Mononuclear cell (primary cell): Measurements from ENCODE around the gene GALNT1. TPM values are rescaled to one million over a fixed set of nuclear protein-coding genes. Genes with fewer than 3 reads are reported as not detected.

Experiments used
- H3K27me3 ChIP-seq: 2 replicates; pipeline ENCODE4 v1.6.0; 2011; ENCODE audit warnings: low read length, control low read depth; ENCODE audit not compliant: insufficient read depth
- H3K4me1 ChIP-seq: 2 replicates; pipeline ENCODE4 v1.5.1; 2011; ENCODE audit warnings: mild to moderate bottlenecking, low read length, control low read depth; ENCODE audit not compliant: insufficient read depth
- H3K4me3 ChIP-seq: 2 replicates; pipeline ENCODE4 v1.5.1; 2011; ENCODE audit warnings: mild to moderate bottlenecking, low read length, moderate library complexity
- H3K9me3 ChIP-seq: 2 replicates; pipeline ENCODE4 v1.5.1; 2011; ENCODE audit warnings: low read depth, mild to moderate bottlenecking, control low read depth, low read length
- total RNA-seq: library from RNA; depleted of rRNA; stranded (reverse); fragments of >200 nt; gene quantifications from one replicate; pipeline ENCODE4 v1.2.3, GENCODE V29; 2012

The GALNT1 gene
- total RNA-seq, 1 donor: 50.4 TPM

- H3K4me1 ChIP-seq: peaks cover 7% of the 10 kb centered on the region
Measured at GRCh38 chr18:35577045-35577848, 4.3 kb upstream of the GALNT1 start.

DNA sequence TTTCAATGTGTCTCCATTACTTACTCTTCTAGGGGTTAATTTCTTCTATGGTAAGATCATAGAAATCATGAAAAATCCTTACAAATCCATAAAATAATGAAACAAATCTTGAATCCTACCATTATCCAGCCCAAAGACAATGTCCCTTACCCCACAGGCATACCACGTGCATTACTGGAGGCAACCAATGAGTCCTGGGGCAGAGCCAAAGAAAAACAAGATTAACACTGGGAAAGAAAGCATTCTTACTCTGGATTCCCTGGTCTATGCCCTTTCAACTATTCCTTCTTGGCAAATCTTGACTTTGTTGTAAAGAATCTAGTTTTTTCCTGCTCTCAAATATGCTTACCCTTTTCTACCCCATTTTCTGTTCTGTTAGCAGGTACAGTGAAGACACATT is 3.1 kb upstream of the GALNT1 start:
- H3K27me3 ChIP-seq: peaks cover 2% of the 10 kb centered on the region
- no peaks in the 10 kb centered on the region for H3K9me3 ChIP-seq
- H3K4me1 ChIP-seq: peaks cover 19% of the 10 kb centered on the region
- no peak overlapping the region for H3K4me3 ChIP-seq

More at GRCh38 chr18:35577045-35577848, 4.3 kb upstream of the GALNT1 start:
- Histone ChIP-seq H3K9me3 (no peaks in the 10 kb centered on the region), H3K4me3 (no peak overlapping the region), H3K27me3 (peaks cover 2% of the 10 kb centered on the region)

DNA sequence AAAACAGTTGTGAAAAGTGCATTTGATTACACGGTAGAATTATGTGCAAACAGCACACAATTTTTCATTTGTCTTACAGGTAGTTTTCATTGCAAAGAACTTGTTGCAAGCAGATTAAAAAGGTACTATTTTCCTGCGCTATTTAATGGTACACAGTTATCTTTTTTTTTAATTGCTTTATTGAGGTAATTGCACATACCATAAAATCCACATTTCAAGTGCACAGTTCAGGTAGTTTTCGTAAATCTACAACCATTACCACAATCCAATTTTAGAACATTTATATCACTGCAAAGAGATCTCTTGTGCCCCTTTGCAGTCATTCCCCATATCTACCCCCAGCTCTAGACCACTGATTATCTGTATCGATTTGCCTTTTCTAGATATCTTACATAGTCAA is 2.6 kb upstream of the GALNT1 start:
- H3K9me3 ChIP-seq: no peaks in the 10 kb centered on the region
- H3K27me3 ChIP-seq: peaks cover 2% of the 10 kb centered on the region
- peaks cover 21% of the 10 kb centered on the region for H3K4me1 ChIP-seq
- no peak overlapping the region for H3K4me3 ChIP-seq

DNA sequence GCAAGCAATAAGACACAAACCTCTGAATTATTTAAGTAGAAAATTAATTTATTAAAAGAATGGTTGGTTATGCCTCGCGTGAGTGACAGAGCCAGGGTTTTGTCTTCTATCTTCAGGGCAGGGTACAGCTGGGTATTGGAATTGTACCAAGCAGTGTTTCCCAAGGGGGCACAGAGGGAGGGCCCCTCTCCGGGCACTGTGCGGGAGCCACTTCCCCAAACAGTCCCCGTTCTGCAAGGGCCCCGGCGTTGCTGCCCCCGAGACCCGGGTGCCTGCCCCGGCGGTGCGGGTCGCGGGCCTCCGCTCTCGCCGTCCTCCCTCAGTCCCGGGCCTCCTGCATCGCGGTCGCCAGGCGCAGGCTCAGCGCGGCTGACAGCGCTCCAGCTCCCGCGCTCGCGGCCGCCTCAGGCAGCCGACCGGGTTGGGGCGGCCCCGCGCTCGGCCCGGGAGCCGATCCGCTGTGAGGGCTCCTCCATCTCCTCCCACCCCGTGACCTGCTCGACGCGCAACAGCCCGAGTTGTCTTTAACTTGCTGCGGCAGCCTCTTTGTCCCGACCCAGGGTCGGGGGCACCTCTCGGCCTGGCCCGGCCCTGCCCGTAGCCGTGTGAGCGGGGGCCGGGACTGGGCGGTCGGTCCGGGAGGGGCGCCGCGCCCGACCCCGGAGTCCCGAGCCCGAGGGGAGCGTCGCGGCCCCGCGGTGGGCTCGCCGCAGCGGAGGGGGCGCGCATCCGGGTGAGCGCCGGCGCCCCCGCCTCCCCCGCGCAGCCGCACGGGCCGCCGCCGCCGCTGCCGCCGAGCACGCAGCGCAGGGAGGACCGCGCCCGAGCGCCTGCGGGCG is 620 bp upstream of the GALNT1 start:
- no peaks in the 10 kb centered on the region for H3K9me3 ChIP-seq
- peak overlapping the region; percentile 57 for H3K4me3 ChIP-seq
- peaks cover 2% of the 10 kb centered on the region for H3K27me3 ChIP-seq
- H3K4me1 ChIP-seq: peaks cover 21% of the 10 kb centered on the region

DNA sequence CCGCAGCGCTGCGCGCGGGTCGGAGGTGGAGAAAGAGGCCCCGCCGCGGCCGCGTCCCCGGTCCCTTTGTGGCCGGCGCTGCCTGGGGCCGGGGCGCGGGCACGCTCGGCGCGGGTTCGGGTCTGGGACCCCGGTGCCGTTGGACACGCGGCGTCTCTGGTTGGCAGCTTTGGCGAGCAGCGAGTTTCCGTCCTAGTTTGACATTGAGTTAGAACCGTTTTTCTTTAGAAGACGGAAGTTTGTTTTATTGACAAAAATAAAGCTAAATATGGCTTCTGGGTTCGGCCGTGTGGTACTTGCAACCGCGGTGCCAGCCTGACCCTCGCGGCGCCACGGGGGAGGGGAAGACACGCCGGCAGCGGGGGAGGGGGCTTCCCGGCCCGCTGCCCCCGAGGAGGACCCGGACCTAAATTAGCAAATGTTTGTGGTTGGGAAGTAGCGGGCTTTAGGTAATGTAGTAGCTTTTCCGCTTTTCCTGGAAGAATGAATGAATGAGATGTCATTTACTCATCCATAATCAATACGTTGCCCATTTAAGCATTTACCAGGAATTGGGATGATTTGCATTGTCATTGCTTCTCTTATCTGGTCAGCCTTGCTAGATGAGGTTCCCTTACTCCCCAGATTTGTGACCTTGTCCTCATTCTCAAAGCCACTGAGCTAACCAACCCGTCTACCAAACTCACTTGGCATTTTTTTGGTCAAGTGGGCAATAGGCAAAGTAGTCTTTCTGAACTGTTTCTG is 530 bp downstream of the GALNT1 start:
- Histone ChIP-seq H3K4me3 (peak overlapping the region; percentile 66), H3K4me1 (peaks cover 21% of the 10 kb centered on the region), H3K27me3 (peaks cover 2% of the 10 kb centered on the region), H3K9me3 (no peaks in the 10 kb centered on the region)

GRCh38 chr18:35582899-35583558 is 1.5 kb downstream of the GALNT1 start:
- Histone ChIP-seq H3K4me3 (no peak overlapping the region), H3K9me3 (no peaks in the 10 kb centered on the region), H3K27me3 (peaks cover 2% of the 10 kb centered on the region), H3K4me1 (peaks cover 21% of the 10 kb centered on the region)

DNA sequence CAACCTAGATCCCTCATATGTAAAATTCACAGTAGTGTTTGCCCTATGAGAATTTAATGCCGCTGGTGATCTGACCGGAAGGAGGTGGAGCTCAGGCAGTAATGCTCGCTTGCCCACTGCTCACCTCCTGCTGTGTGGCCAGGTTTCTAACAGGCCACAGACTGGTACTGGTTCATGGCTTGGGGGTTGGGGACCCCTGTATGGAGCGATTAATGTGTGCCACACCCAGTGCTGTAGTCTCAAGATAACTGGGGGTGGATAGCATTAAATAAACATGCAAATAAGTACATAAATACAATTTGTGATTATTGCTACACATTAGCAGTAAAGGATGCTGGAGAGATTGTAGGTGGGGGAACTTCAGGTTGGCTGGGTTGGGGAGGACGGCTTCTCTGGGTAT is 3.2 kb downstream of the GALNT1 start:
- Histone ChIP-seq H3K4me3 (no peak overlapping the region), H3K9me3 (no peaks in the 10 kb centered on the region), H3K4me1 (peaks cover 21% of the 10 kb centered on the region), H3K27me3 (peaks cover 2% of the 10 kb centered on the region)

- Histone ChIP-seq H3K4me1 (peaks cover 20% of the 10 kb centered on the region), H3K4me3 (no peak overlapping the region), H3K27me3 (no peaks in the 10 kb centered on the region), H3K9me3 (no peaks in the 10 kb centered on the region)
Measured at GRCh38 chr18:35585608-35586007, 4.1 kb downstream of the GALNT1 start.

DNA sequence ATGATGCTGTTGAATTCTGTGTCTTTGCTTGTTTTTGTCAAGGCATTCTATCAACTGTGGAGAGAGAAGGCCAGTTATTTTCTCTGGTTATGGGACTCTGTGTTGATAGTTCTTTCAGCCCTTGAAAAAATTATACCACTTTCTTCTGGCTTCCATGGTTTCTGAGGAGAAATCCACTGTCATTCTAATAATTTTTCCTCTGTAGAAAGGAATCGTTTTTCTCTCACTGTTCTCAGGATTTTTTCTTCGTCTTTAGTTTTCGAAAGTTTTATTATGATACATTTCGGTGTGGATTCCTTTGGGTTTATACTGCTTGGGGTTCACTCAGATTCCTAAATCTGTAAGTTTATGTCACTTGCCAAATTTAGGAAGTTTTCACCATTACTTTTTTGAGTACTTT is 6.6 kb downstream of the GALNT1 start:
- Histone ChIP-seq H3K9me3 (no peaks in the 10 kb centered on the region), H3K4me1 (peaks cover 26% of the 10 kb centered on the region), H3K27me3 (no peaks in the 10 kb centered on the region), H3K4me3 (no peak overlapping the region)

- H3K4me1 ChIP-seq: peaks cover 25% of the 10 kb centered on the region
- no peaks in the 10 kb centered on the region for H3K27me3 ChIP-seq
- H3K9me3 ChIP-seq: no peaks in the 10 kb centered on the region
- no peak overlapping the region for H3K4me3 ChIP-seq
Measured at GRCh38 chr18:35588995-35589394, 7.5 kb downstream of the GALNT1 start.

DNA sequence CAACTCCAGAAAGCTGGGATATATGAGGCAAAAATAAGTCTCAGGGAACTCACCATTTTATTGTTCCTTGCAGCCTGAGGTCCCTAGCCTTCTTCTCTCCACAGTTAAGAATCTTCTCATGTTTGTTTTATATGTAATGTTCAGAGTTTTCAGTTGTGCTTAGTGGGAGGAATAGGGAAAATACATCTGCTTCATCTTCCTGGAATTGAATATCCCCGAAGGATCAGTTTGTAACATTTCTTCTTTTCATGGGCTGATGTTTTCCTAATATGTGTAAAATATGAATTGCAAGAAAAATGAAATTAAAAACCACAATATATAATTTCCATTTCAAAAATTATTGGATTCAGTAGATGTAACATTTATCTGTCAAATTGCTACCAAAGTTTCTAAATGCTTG is 8.0 kb downstream of the GALNT1 start:
- H3K9me3 ChIP-seq: no peaks in the 10 kb centered on the region
- H3K4me3 ChIP-seq: no peak overlapping the region
- H3K27me3 ChIP-seq: no peaks in the 10 kb centered on the region
- H3K4me1 ChIP-seq: peaks cover 27% of the 10 kb centered on the region

DNA sequence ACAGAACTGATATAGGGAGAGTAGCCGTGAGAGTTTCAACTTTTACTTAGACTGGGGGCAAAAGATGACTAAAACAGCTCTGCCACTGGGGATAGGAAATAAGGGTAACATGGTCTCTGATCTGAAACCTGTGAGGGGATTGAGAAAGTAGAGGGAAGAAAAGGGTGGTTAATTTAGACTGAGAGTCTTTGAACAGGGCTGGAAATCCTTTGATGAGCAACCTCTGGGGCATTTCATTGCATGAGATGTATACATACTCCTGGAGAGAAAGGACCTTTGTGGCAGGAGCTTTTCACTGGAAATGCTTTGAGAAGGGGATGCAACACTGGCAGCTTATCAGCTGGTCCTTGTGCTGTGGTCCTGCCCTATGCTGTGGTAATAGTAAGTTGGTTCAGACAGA is 9.4 kb downstream of the GALNT1 start:
- no peaks in the 10 kb centered on the region for H3K9me3 ChIP-seq
- no peaks in the 10 kb centered on the region for H3K27me3 ChIP-seq
- H3K4me3 ChIP-seq: no peak overlapping the region
- peaks cover 30% of the 10 kb centered on the region for H3K4me1 ChIP-seq

DNA sequence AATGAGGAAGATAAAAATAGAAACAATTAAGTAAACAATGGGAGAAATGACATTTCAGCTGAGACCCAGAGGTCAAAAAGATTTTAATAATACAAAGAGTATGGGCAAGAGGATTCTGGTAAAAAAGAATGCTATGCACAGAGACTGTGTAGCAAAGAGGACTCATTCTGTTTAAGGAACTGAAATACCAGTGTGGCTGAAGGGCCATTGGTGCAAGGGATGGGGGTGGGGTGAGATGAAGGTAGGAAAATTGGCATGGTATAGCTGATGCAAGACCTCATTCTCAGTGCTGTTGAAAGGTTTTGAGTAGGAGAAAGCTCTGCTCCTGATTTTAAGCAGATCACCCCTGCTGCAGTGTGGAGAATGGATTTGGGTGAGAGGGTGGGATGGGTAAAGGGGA is 10.8 kb downstream of the GALNT1 start:
- no peaks in the 10 kb centered on the region for H3K27me3 ChIP-seq
- H3K4me3 ChIP-seq: no peak overlapping the region
- peaks cover 30% of the 10 kb centered on the region for H3K4me1 ChIP-seq
- no peaks in the 10 kb centered on the region for H3K9me3 ChIP-seq

DNA sequence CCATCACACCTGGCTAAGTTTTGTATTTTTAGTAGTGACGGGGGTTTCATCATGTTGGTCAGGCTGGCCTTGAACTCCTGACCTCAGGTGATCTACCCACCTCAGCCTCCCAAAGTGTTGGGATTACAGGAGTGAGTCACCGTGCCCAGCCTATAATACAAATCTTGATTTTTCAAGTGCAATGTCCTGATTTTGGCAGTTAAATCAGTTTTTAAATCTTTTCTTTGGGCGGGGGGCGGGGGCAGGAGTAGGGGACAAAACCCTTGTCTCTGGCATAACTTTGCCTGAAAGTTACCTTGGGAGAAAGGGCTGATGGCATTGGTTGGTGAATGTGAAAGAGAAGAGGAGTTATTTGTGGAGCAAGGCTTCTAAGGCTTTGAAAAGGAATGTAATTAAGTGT is 12.3 kb downstream of the GALNT1 start:
- Histone ChIP-seq H3K4me1 (peaks cover 30% of the 10 kb centered on the region), H3K9me3 (no peaks in the 10 kb centered on the region), H3K4me3 (no peak overlapping the region), H3K27me3 (no peaks in the 10 kb centered on the region)
